Activated naive CD8-positive, alpha-beta T cell treated with anti-CD3 and anti-CD28 coated beads for 36 hours (primary cell): ENCODE measurements around the gene IFI16. TPM values are rescaled to one million over a fixed set of nuclear protein-coding genes. Genes with fewer than 3 reads are reported as not detected.
"Not testable (repeated sequence)": the region's sequence is repeated elsewhere in the genome, so short reads cannot be mapped to it uniquely, and the experiment has no call there.

Experiments
- DNase-seq: peaks from one replicate; pipeline ENCODE4 v3.0.0; 2021
- H3K27ac Mint-ChIP-seq: one replicate; pipeline ENCODE4 v1.8.0; 2022; ENCODE audit warnings: mild to moderate bottlenecking, moderate library complexity, mixed read lengths
- H3K27me3 Mint-ChIP-seq: one replicate; pipeline ENCODE4 v1.8.0; 2022; ENCODE audit warnings: mild to moderate bottlenecking, mixed read lengths
- H3K36me3 Mint-ChIP-seq: one replicate; pipeline ENCODE4 v1.8.0; 2021; ENCODE audit warnings: mild to moderate bottlenecking, mixed read lengths
- H3K4me1 Mint-ChIP-seq: one replicate; pipeline ENCODE4 v1.8.0; 2021; ENCODE audit warnings: mixed read lengths
- H3K4me3 Mint-ChIP-seq: one replicate; pipeline ENCODE4 v1.8.0; 2022; ENCODE audit warnings: mild to moderate bottlenecking, moderate library complexity, mixed read lengths
- H3K9me3 Mint-ChIP-seq: one replicate; pipeline ENCODE4 v1.8.0; 2022; ENCODE audit warnings: mixed read lengths
- total RNA-seq, 2 experiments: library from RNA; stranded (reverse); gene quantifications; one replicate each; pipeline ENCODE4 v1.2.3, GENCODE V29; 2021

The IFI16 gene
- total RNA-seq, 2 experiments from 2014 or later = 292 to 296 TPM

DNA sequence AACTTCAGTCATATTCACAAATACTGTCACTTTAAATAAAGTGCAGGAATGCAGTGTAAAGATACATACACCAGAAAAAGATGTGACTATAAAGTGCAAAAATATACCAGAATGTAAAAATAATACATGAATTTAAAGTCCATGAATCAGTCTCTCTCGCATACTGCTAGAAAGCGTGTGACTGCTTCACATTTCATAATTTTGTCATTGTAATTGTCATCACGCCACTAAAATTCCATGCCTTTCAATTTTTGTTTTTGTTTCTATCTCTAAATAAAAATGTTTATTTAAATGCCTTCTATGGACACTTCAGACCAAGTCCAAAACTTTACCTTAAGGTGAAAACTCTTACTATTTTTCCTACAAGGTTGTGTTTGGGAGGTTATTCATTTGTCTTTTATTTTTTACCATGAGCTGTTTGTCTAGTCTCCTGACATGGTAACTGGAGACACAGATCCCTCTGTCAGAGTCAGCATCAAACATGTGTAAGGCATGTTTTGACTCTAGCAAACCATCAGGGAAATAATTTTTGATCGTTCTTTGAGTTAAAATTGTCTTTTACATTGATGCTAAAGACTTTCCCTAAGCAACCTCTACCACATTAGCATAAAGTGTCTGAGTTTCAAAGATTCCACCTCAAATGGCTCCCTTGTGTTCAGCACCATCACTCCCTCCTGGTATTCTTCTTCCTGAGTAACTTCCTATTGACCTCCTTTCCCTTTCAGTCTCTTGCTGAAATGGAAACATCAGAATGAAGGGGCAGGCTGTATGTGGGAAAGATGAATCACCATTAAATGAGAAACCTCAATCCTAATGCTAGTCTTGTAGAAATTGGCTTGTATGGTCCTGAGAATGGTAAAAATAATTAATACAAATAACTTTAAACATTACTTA is 80.8 kb downstream of the IFI16 start:
- H3K27ac Mint-ChIP-seq = no peak overlapping the region
- H3K27me3 Mint-ChIP-seq = peaks cover 6% of the 10 kb centered on the region
- H3K9me3 Mint-ChIP-seq = no peaks in the 10 kb centered on the region
- H3K4me3 Mint-ChIP-seq = no peak overlapping the region
- H3K4me1 Mint-ChIP-seq = peaks cover 31% of the 10 kb centered on the region
- DNase-seq = no peak
- no peaks in the 10 kb centered on the region for H3K36me3 Mint-ChIP-seq

- Mint-ChIP-seq H3K27ac (no peak overlapping the region), H3K4me1 (peaks cover 31% of the 10 kb centered on the region), H3K9me3 (no peaks in the 10 kb centered on the region), H3K36me3 (no peaks in the 10 kb centered on the region), H3K4me3 (no peak overlapping the region), H3K27me3 (peaks cover 11% of the 10 kb centered on the region)
- no peak for DNase-seq
These were observed 81.5 kb downstream of the IFI16 start for GRCh38 chr1:159091180-159091560.

- Mint-ChIP-seq H3K4me3 (peak overlapping the region; percentile 9), H3K27ac (peak overlapping the region; percentile 6), H3K4me1 (peaks cover 31% of the 10 kb centered on the region), H3K9me3 (no peaks in the 10 kb centered on the region), H3K36me3 (no peaks in the 10 kb centered on the region), H3K27me3 (peaks cover 11% of the 10 kb centered on the region)
- no peak for DNase-seq
These were observed 81.9 kb downstream of the IFI16 start for GRCh38 chr1:159091607-159092031.

DNA sequence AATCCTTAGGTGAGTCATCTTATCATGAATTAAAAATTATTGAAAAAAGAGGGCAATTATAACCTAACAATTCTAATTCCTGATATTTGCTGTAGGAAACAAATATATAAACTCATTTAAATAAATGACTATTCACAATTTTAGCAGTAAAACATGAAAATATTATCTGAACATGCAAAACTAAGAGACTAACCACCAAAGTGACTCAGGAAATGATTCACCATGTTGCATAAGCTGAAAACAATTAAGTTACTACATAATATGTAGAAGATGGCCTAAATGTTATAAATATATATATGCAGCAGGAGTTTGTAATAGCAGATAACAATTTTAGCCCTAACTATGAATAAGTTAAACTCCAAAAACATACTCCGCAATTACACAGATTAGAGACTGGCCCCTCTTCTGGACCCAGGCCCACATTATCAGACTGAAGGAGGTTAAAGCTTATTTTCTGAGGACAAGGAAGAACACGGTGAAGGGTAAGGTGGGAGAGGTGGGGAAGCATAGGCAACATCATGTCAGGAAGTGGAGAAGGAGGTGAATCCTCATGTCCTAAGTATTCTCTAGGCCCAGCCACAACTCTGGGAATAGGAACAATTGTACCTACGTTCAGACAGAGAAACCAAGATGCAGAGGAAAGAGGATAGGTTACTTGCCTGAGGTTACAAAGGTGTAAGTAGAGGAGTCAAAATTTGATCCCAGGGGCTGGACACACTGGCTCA is 82.5 kb downstream of the IFI16 start:
- Mint-ChIP-seq H3K4me3 (no peak overlapping the region), H3K36me3 (no peaks in the 10 kb centered on the region), H3K27ac (peak overlapping the region; percentile 42)

GRCh38 chr1:159098596-159098995 is 88.9 kb downstream of the IFI16 start:
- Mint-ChIP-seq H3K27ac (no peak overlapping the region), H3K27me3 (peaks cover 45% of the 10 kb centered on the region)

More for the DNA sequence above, 82.5 kb downstream of the IFI16 start:
- no peaks in the 10 kb centered on the region for H3K9me3 Mint-ChIP-seq
- H3K4me1 Mint-ChIP-seq = peaks cover 31% of the 10 kb centered on the region
- no peak for DNase-seq
- H3K27me3 Mint-ChIP-seq = peaks cover 9% of the 10 kb centered on the region

DNA sequence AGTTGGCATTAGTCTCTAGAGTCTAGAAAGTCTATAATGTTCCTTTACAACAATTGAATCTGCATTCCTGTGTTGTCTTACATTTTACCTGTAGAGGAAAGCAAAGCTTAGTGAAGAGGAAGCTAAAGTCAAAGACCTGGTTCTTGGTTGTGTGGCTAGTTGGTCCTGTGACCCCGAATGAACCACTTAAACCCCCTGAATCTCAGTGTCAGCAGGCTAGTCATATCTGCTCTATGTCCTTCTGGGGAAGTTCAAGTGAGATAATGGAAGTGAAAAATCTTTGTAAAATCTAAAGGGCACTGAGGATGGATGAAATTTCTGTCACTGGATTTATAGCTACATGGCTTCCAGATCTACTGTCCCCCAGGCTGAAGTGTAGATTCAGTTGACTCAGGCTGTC is 90.9 kb downstream of the IFI16 start:
- Mint-ChIP-seq H3K27ac (no peak overlapping the region), H3K36me3 (no peaks in the 10 kb centered on the region), H3K27me3 (peaks cover 50% of the 10 kb centered on the region), H3K4me1 (no peaks in the 10 kb centered on the region), H3K9me3 (no peaks in the 10 kb centered on the region), H3K4me3 (no peak overlapping the region)
- no peak for DNase-seq

More at GRCh38 chr1:159098596-159098995, 88.9 kb downstream of the IFI16 start:
- no peak for DNase-seq
- Mint-ChIP-seq H3K4me3 (no peak overlapping the region), H3K9me3 (no peaks in the 10 kb centered on the region), H3K36me3 (no peaks in the 10 kb centered on the region), H3K4me1 (no peaks in the 10 kb centered on the region)

GRCh38 chr1:159103021-159103420 is 93.3 kb downstream of the IFI16 start:
- not testable (repeated sequence) for H3K36me3 Mint-ChIP-seq, H3K4me1 Mint-ChIP-seq, H3K27ac Mint-ChIP-seq, DNase-seq, H3K4me3 Mint-ChIP-seq, H3K9me3 Mint-ChIP-seq
- H3K27me3 Mint-ChIP-seq = peaks cover 65% of the 10 kb centered on the region

Other genes with a start within 250 kb of the IFI16 start
- gene OR6N1, start 237.7 kb upstream of the IFI16 start, total RNA-seq = not detected
- gene OR6N2, start 228.7 kb upstream of the IFI16 start, total RNA-seq = not detected
- gene MNDA, start 178.6 kb upstream of the IFI16 start, total RNA-seq = under 1 TPM in 1 of 2 experiments, not detected in 1; 0.20 TPM
- gene PYHIN1, start 78.4 kb upstream of the IFI16 start, total RNA-seq = 1 to 10 TPM; 1.4 to 1.6 TPM
- gene AIM2, start 66.9 kb downstream of the IFI16 start, total RNA-seq = 1 to 10 TPM; 1.8 TPM
- gene CADM3, start 161.7 kb downstream of the IFI16 start, total RNA-seq = not detected
- not detected for gene ACKR1, start 195.0 kb downstream of the IFI16 start, total RNA-seq